A549 (cell line): ENCODE results near the gene ZNF705A.
"Not testable (repeated sequence)": the region's sequence is repeated elsewhere in the genome, so short reads cannot be mapped to it uniquely, and the experiment has no call there.

Experiments
- ESRRA ChIP-seq: fragments of 150-350 bp; IDR thresholded peaks from 2 replicates; pipeline ENCODE4 v1.6.1; 2014; ENCODE audit warnings: mild to moderate bottlenecking, low read length, borderline replicate concordance
- POLR2A ChIP-seq: IDR thresholded peaks from 2 replicates; pipeline ENCODE4 v1.6.1; 2012; ENCODE audit warnings: mild to moderate bottlenecking, low read length
- SMC3 ChIP-seq: fragments of >200 bp; sonication (Bioruptor Twin); formaldehyde crosslinking; IDR thresholded peaks from 3 replicates; pipeline ENCODE4 v1.6.1; 2018; ENCODE audit warnings: inconsistent platforms
- SREBF2 ChIP-seq: fragments of 450-650 bp; IDR thresholded peaks from 2 replicates; pipeline ENCODE4 v1.6.1; 2014; ENCODE audit warnings: mild to moderate bottlenecking, moderate library complexity
- TF ChIP-seq, protein P1 (sequence below): fragments of >200 bp; sonication (Bioruptor Twin); formaldehyde crosslinking; IDR thresholded peaks from 3 replicates; pipeline ENCODE4 v1.5.1; 2016
- TF ChIP-seq, protein P2 (sequence below): fragments of >200 bp; sonication (Bioruptor Twin); formaldehyde crosslinking; IDR thresholded peaks from 3 replicates; pipeline ENCODE4 v1.6.1; 2016
- TF ChIP-seq, protein P3 (sequence below): fragments of 250-450 bp; sonication (Bioruptor Pico); IDR thresholded peaks from 2 replicates; pipeline ENCODE4 v1.5.0; 2020; ENCODE audit warnings: low read depth, mild to moderate bottlenecking, moderate library complexity
- TF ChIP-seq, protein P4 (sequence below): IDR thresholded peaks from 2 replicates; pipeline ENCODE4 v1.6.1; 2012

DNA sequence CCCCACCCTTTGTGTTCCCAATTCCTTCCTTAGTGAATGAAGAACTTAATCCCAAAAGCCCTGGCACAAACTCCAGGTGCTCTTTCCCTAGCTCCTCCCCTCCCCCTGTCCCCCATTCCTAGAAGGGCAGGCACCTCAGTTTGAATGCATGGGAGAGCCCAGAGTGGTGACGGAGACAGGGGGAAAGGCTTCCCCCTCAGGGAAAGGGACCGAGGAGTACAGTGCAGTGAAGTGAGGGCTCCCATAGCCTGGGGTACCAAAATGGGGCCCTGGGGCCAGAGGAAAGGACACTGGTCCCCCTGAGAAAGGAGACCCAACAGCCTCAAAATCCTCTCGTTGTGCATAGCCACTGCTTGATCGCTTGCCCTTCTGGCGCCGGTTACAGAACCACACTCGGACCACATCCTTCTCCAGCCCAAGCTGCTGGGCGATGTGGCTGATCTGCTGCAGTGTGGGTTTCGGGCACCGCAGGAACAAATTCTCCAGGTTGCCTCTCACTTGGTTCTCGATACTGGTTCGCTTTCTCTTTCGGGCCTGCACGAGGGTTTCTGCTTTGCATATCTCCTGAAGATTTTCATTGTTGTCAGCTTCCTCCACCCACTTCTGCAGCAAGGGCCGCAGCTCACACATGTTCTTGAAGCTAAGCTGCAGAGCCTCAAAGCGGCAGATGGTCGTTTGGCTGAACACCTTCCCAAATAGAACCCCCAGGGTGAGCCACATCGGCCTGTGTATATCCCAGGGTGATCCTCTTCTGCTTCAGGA lies 23.0 kb upstream of the ZNF705A start:
- TF ChIP-seq, protein P1, sequence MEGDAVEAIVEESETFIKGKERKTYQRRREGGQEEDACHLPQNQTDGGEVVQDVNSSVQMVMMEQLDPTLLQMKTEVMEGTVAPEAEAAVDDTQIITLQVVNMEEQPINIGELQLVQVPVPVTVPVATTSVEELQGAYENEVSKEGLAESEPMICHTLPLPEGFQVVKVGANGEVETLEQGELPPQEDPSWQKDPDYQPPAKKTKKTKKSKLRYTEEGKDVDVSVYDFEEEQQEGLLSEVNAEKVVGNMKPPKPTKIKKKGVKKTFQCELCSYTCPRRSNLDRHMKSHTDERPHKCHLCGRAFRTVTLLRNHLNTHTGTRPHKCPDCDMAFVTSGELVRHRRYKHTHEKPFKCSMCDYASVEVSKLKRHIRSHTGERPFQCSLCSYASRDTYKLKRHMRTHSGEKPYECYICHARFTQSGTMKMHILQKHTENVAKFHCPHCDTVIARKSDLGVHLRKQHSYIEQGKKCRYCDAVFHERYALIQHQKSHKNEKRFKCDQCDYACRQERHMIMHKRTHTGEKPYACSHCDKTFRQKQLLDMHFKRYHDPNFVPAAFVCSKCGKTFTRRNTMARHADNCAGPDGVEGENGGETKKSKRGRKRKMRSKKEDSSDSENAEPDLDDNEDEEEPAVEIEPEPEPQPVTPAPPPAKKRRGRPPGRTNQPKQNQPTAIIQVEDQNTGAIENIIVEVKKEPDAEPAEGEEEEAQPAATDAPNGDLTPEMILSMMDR: not testable (repeated sequence)
- not testable (repeated sequence) for TF ChIP-seq SREBF2, SMC3, ESRRA, POLR2A
- TF ChIP-seq, protein P2, sequence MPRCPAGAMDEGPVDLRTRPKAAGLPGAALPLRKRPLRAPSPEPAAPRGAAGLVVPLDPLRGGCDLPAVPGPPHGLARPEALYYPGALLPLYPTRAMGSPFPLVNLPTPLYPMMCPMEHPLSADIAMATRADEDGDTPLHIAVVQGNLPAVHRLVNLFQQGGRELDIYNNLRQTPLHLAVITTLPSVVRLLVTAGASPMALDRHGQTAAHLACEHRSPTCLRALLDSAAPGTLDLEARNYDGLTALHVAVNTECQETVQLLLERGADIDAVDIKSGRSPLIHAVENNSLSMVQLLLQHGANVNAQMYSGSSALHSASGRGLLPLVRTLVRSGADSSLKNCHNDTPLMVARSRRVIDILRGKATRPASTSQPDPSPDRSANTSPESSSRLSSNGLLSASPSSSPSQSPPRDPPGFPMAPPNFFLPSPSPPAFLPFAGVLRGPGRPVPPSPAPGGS: not testable (repeated sequence)
- TF ChIP-seq, protein P3, sequence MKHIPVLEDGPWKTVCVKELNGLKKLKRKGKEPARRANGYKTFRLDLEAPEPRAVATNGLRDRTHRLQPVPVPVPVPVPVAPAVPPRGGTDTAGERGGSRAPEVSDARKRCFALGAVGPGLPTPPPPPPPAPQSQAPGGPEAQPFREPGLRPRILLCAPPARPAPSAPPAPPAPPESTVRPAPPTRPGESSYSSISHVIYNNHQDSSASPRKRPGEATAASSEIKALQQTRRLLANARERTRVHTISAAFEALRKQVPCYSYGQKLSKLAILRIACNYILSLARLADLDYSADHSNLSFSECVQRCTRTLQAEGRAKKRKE: not testable (repeated sequence)
- TF ChIP-seq, protein P4, sequence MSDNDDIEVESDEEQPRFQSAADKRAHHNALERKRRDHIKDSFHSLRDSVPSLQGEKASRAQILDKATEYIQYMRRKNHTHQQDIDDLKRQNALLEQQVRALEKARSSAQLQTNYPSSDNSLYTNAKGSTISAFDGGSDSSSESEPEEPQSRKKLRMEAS: not testable (repeated sequence)
